ENCODE results near the gene IGF2BP2. TPM values are rescaled to one million over a fixed set of nuclear protein-coding genes. Genes with fewer than 3 reads are reported as not detected.

Gene IGF2BP2
- total and polyA plus RNA-seq, 2 donors (not counting 1 experiment from before 2014, with no cell fraction given), result 0.01 TPM; not detected in 1

DNA sequence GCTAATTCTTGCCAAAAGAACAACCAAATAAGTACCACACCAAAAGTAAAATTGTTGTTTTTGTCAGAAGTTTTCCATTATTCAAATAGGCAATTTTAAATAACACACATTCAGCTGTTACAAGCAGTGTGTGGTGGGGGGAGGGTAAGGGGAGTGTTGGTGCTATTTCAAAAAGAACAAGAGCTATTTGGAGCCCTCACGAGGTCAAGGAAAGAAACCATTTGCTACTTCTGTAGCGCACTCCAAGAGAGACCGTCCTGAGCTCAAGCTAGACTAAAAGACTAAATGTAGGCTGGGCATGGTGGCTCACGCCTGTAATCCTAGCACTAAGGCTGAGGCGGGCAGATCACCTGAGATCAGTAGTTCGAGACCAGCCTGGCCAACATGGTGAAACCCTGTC, 21.2 kb upstream of the IGF2BP2 start:
- no peak overlapping the region for H3K9ac ChIP-seq (ENCODE audit: low read length)
- H3K4me3 ChIP-seq (ENCODE audit: control extremely low read depth in 1 of 5, extremely low read depth in 1 of 5, insufficient read depth in 1 of 5, low read depth in 2 of 5, low read length in 4 of 5), result no peak overlapping the region
- Mint-ChIP-seq H3K4me1 (no peaks in the 10 kb centered on the region), H3K27ac (no peak overlapping the region), H3K4me3 (no peak overlapping the region), H3K9me3 (ENCODE audit: insufficient read depth) (no peaks in the 10 kb centered on the region), H3K27me3 (peaks cover 27% of the 10 kb centered on the region)
- H3K9me3 ChIP-seq (ENCODE audit: control extremely low read depth in 1 of 3, control insufficient read depth in 2 of 3, insufficient read depth in 1 of 3, low read length in 2 of 3), result no peaks in the 10 kb centered on the region
- no peak overlapping the region for H2AFZ ChIP-seq (ENCODE audit: insufficient read depth, low read depth, low read length, poor library complexity, severe bottlenecking)
- no peak overlapping the region for H3K27ac ChIP-seq (ENCODE audit: low read length in 2 of 2)
- WGBS (ENCODE audit: insufficient coverage), result 90% methylated on average over 5 of the region's 6 CpGs
- DNase-seq, result no peak
- no peak overlapping the region for H3K4me2 ChIP-seq (replicated peaks; ENCODE audit: low read depth, low read length, poor library complexity, severe bottlenecking)
- no peaks in the 10 kb centered on the region for H3K27me3 ChIP-seq (replicated peaks in 1 of 4; ENCODE audit: control extremely low read depth in 1 of 4, control insufficient read depth in 3 of 4, insufficient read depth in 4 of 4, low read length in 3 of 4)
- intact Hi-C loops (cut with micrococcal nuclease), result no loop called here
- H4K20me1 ChIP-seq (ENCODE audit: control insufficient read depth, insufficient read depth, low read length, poor library complexity, severe bottlenecking), result no peaks in the 10 kb centered on the region
- CTCF ChIA-PET, result no interaction called here
- no peaks in the 10 kb centered on the region for H3K79me2 ChIP-seq (ENCODE audit: control insufficient read depth, insufficient read depth, low read length)
- POLR2A ChIA-PET, result no interaction called here
- no peaks in the 10 kb centered on the region for H3K4me1 ChIP-seq (ENCODE audit: control insufficient read depth in 2 of 2, insufficient read depth in 2 of 2, low read length in 2 of 2)
- ATAC-seq (ENCODE audit: low read depth), result no peak
- no peaks in the 10 kb centered on the region for H3K36me3 ChIP-seq (replicated peaks in 1 of 2; ENCODE audit: control extremely low read depth in 1 of 2, control insufficient read depth in 1 of 2, extremely low read depth in 1 of 2, insufficient read depth in 2 of 2, low read length in 1 of 2)
- no peak for TF ChIP-seq EZH2 (IDR thresholded peaks at IDR 0.05; ENCODE audit: borderline replicate concordance, insufficient read depth, low read depth, low read length, poor library complexity, severe bottlenecking)
- TF ChIP-seq, protein P1, sequence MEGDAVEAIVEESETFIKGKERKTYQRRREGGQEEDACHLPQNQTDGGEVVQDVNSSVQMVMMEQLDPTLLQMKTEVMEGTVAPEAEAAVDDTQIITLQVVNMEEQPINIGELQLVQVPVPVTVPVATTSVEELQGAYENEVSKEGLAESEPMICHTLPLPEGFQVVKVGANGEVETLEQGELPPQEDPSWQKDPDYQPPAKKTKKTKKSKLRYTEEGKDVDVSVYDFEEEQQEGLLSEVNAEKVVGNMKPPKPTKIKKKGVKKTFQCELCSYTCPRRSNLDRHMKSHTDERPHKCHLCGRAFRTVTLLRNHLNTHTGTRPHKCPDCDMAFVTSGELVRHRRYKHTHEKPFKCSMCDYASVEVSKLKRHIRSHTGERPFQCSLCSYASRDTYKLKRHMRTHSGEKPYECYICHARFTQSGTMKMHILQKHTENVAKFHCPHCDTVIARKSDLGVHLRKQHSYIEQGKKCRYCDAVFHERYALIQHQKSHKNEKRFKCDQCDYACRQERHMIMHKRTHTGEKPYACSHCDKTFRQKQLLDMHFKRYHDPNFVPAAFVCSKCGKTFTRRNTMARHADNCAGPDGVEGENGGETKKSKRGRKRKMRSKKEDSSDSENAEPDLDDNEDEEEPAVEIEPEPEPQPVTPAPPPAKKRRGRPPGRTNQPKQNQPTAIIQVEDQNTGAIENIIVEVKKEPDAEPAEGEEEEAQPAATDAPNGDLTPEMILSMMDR (IDR thresholded peaks at IDR 0.05), result no peak

DNA sequence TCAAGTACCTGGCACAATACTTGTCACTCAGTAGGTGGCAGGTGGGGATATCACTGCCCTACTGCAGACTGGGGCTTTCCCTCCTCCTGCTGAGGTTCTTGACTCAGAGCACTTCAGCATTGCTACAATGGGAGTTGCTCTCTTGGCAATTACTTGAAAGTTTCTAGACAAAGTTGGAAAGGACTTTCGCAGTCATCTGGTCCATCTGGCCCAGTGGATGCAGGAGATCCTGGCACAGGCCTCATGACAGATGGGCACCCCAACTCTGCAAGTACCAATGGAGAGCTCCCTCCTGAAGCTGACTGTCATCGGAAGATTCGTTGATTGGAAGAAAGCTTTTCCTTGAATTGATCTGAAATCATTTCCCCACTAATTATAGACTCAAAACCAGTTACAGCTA, 19.2 kb upstream of the IGF2BP2 start:
- Mint-ChIP-seq H3K27me3 (peaks cover 31% of the 10 kb centered on the region), H3K27ac (no peak overlapping the region), H3K4me3 (no peak overlapping the region), H3K9me3 (ENCODE audit: insufficient read depth) (no peaks in the 10 kb centered on the region), H3K4me1 (no peaks in the 10 kb centered on the region)
- H3K9me3 ChIP-seq (ENCODE audit: control extremely low read depth in 1 of 3, control insufficient read depth in 2 of 3, insufficient read depth in 1 of 3, low read length in 2 of 3), result no peaks in the 10 kb centered on the region
- 100% methylated on average over 3 of the region's 3 CpGs for WGBS (ENCODE audit: insufficient coverage)
- no peak overlapping the region for H3K9ac ChIP-seq (ENCODE audit: low read length)
- ChIA-PET CTCF (no interaction called here), POLR2A (no interaction called here)
- no peak overlapping the region for H2AFZ ChIP-seq (ENCODE audit: insufficient read depth, low read depth, low read length, poor library complexity, severe bottlenecking)
- TF ChIP-seq, protein P1 (IDR thresholded peaks at IDR 0.05), result no peak
- no peak for TF ChIP-seq EZH2 (IDR thresholded peaks at IDR 0.05; ENCODE audit: borderline replicate concordance, insufficient read depth, low read depth, low read length, poor library complexity, severe bottlenecking)
- H4K20me1 ChIP-seq (ENCODE audit: control insufficient read depth, insufficient read depth, low read length, poor library complexity, severe bottlenecking), result no peaks in the 10 kb centered on the region
- ATAC-seq (ENCODE audit: low read depth), result no peak
- H3K36me3 ChIP-seq (replicated peaks in 1 of 2; ENCODE audit: control extremely low read depth in 1 of 2, control insufficient read depth in 1 of 2, extremely low read depth in 1 of 2, insufficient read depth in 2 of 2, low read length in 1 of 2), result no peaks in the 10 kb centered on the region
- no peak overlapping the region for H3K4me2 ChIP-seq (replicated peaks; ENCODE audit: low read depth, low read length, poor library complexity, severe bottlenecking)
- intact Hi-C loops (cut with micrococcal nuclease), result no loop called here
- peaks cover 0 to 4% (median 0%) of the 10 kb centered on the region in 4 experiments for H3K27me3 ChIP-seq (replicated peaks in 1 of 4; ENCODE audit: control extremely low read depth in 1 of 4, control insufficient read depth in 3 of 4, insufficient read depth in 4 of 4, low read length in 3 of 4)
- H3K4me1 ChIP-seq (ENCODE audit: control insufficient read depth in 2 of 2, insufficient read depth in 2 of 2, low read length in 2 of 2), result no peaks in the 10 kb centered on the region
- H3K79me2 ChIP-seq (ENCODE audit: control insufficient read depth, insufficient read depth, low read length), result no peaks in the 10 kb centered on the region
- H3K27ac ChIP-seq (ENCODE audit: low read length in 2 of 2), result no peak overlapping the region
- DNase-seq, result no peak
- no peak overlapping the region for H3K4me3 ChIP-seq (ENCODE audit: control extremely low read depth in 1 of 5, extremely low read depth in 1 of 5, insufficient read depth in 1 of 5, low read depth in 2 of 5, low read length in 4 of 5)
